K562 (cell line): ENCODE measurements around the gene HOXB6. TPM values are rescaled to one million over a fixed set of nuclear protein-coding genes. Genes with fewer than 3 reads are reported as not detected.
A peak's percentile ranks its signal among the peaks of the same experiment; 100 is the strongest.

Source experiments
- DMBX1 ChIP-seq: fragments of 250-450 bp; sonication (Bioruptor Pico); IDR thresholded peaks from 2 replicates; pipeline ENCODE4 v1.8.0; 2022; ENCODE audit warnings: inconsistent platforms, mild to moderate bottlenecking, moderate library complexity, borderline replicate concordance
- EP400 ChIP-seq: fragments of 450-650 bp; IDR thresholded peaks from 2 replicates; pipeline ENCODE4 v1.6.1; 2017; ENCODE audit warnings: antibody characterized with exemption, mild to moderate bottlenecking, moderate library complexity
- FUS ChIP-seq: fragments of 200-400 bp; formaldehyde crosslinking; optimal IDR thresholded peaks from 2 replicates; pipeline ENCODE3; 2017; ENCODE audit warnings: low read depth, low read length
- ILF3 ChIP-seq: fragments of 450-650 bp; IDR thresholded peaks from 2 replicates; pipeline ENCODE4 v1.6.1; 2018; ENCODE audit warnings: antibody characterized with exemption, mild to moderate bottlenecking, moderate library complexity, borderline replicate concordance
- MBD2 ChIP-seq: sonication (generic); IDR thresholded peaks from 2 replicates; pipeline ENCODE4 v1.6.1; 2016; ENCODE audit warnings: low read depth, borderline replicate concordance
- MYNN ChIP-seq, 2 experiments: sonication (generic); formaldehyde crosslinking in 1 of 2; IDR thresholded peaks; 2 replicates each; pipeline versions ENCODE4 v1.5.0 to v1.6.1; 2016 to 2020; ENCODE audit warnings: antibody characterized with exemption in 1 of 2, missing genetic modification reagents in 1 of 2
- NCOA6 ChIP-seq: fragments of 450-650 bp; IDR thresholded peaks from 2 replicates; pipeline ENCODE4 v1.6.1; 2017; ENCODE audit warnings: mild to moderate bottlenecking
- SAFB ChIP-seq: fragments of 200-400 bp; formaldehyde crosslinking; IDR thresholded peaks from 2 replicates; pipeline ENCODE4 v1.6.1; 2017; ENCODE audit warnings: low read depth, low read length, borderline replicate concordance
- SREBF1 ChIP-seq: fragments of 150-350 bp; IDR thresholded peaks from 2 replicates; pipeline ENCODE4 v1.6.1; 2014; ENCODE audit warnings: antibody characterized with exemption, low read depth, low read length, borderline replicate concordance
- YBX1 ChIP-seq: fragments of 450-650 bp; IDR thresholded peaks from 2 replicates; pipeline ENCODE4 v1.7.1; 2016; ENCODE audit warnings: mild to moderate bottlenecking
- ZBTB7A ChIP-seq: IDR thresholded peaks from 2 replicates; pipeline ENCODE4 v1.6.1; 2011; ENCODE audit warnings: low read depth, mild to moderate bottlenecking, low read length, moderate library complexity, borderline replicate concordance; ENCODE audit not compliant: control insufficient read depth
- ZFP1 ChIP-seq: fragments of 450-650 bp; formaldehyde crosslinking; IDR thresholded peaks from 2 replicates; pipeline ENCODE4 v1.4.0; 2020; ENCODE audit warnings: mild to moderate bottlenecking, mixed read lengths
- ZNF695 ChIP-seq: fragments of 450-650 bp; formaldehyde crosslinking; IDR thresholded peaks from 2 replicates; pipeline ENCODE4 v1.4.0; 2020; ENCODE audit warnings: mild to moderate bottlenecking, moderate library complexity
- polyA plus RNA-seq, 8 experiments: library from polyadenylated mRNA; depleted of rRNA in 4 of 8; stranded (reverse) in 5 of 8; unstranded in 3 of 8; fragments of >200 nt; fragmentation: Nextera tagmentation in 2 of 8; fragmentation: Illumina TruSeq in 1 of 8; extraction: Ambion mirVana in 2 of 8; extraction: Trizol in 1 of 8; gene quantifications; 2 replicates each; pipeline versions ENCODE4 v1.2.1 to v1.2.3, GENCODE V29; 2011 to 2014; ENCODE audit warnings: inconsistent platforms in 1 of 8, missing spikeins in 1 of 8
- total RNA-seq, 7 experiments: library from RNA; depleted of rRNA in 6 of 7; stranded (reverse); fragments of >200 nt in 6 of 7; fragmentation: Illumina TruSeq in 2 of 7; extraction: Trizol in 2 of 7; gene quantifications; 2 replicates each; pipeline versions ENCODE4 v1.2.1 to v1.2.3, GENCODE V29; 2011 to 2021; ENCODE audit warnings: low replicate concordance in 1 of 7
- TF ChIP-seq, protein P1 (sequence below): sonication (generic); formaldehyde crosslinking; IDR thresholded peaks from 2 replicates; pipeline ENCODE4 v1.8.1; 2023; ENCODE audit warnings: mild to moderate bottlenecking, missing genetic modification reagents
- TF ChIP-seq, protein P2 (sequence below): fragments of 250-450 bp; sonication (Bioruptor Pico); IDR thresholded peaks from 2 replicates; pipeline ENCODE4 v1.5.0; 2021; ENCODE audit warnings: mild to moderate bottlenecking, borderline replicate concordance
- TF ChIP-seq, protein P3 (sequence below): fragments of 150-350 bp; conservative IDR thresholded peaks from 2 replicates; pipeline ENCODE4 v1.6.1; 2014; ENCODE audit warnings: low read length
- TF ChIP-seq, protein P4 (sequence below): sonication (generic); formaldehyde crosslinking; IDR thresholded peaks from 2 replicates; pipeline ENCODE4 v1.8.1; 2023; ENCODE audit warnings: mild to moderate bottlenecking, missing genetic modification reagents

HOXB6 gene
- total and polyA plus RNA-seq, 9 of the 15 experiments (the other 6 are each of a cell fraction or from before 2014, with no cell fraction given): 1.2 to 14.8 (median 4.9) TPM

DNA sequence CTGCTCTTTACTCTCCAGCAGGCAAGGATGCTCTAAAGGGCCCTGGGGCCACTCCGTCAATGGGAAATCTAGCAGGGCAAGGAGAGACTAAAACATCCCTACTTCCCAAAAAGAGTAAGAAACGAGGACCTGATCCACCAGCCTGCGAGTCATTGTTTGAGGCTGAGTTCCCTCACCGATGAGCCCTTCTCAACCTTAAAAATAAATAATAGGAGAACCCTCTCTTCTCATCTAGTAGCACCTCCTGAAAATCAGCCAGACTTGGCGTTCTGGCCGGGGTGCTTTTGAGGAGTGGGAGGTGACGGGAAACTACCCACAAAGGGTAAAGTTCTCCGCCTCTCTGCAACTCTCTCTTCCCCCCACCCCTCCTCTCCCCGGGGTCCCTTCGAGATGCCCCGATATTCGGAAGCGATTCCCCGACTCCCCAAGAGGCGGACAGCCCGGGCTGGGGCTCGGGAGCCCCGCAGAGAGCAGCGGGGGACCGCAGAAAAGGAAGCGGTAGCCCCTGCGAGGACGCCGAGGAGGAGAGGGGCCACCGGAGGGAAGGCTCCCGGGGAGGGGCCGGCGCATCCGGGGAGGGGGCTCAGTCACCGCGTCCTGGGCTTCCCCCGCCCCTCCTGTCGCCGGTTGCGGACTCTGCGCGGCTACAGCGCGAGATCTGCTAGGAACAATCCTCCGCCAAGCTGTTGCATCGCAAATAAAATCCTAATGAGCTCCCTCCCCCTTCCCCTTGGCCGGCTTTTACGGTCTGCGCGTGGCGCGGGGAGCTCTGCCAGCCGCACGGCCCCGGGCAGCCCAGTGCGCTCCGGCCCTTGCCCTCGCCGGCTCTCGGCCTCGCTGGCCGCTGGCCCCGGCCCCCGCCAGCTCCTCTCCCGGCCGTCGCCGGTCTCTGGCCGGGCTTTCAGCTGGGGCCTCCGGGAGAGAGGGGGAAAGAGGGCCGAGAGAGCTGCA is 20.0 kb upstream of the HOXB6 start (continued):
- TF ChIP-seq SREBF1 (no peak), DMBX1 (no peak), YBX1 (no peak), FUS (peak; percentile 55), ILF3 (peak; percentile 80; the same call in 1 of the 2 replicates), SAFB (no peak), NCOA6 (no peak), EP400 (no peak), MYNN (IDR thresholded peaks at IDR 0.05) (no peak), MYNN (CRISPR knock-in tag; IDR thresholded peaks at IDR 0.05) (no peak), ZFP1 (CRISPR knock-in tag) (no peak), MBD2 (no peak), ZBTB7A (peak; percentile 91; the same call in 1 of the 2 replicates), ZNF695 (no peak)
- TF ChIP-seq, protein P1, sequence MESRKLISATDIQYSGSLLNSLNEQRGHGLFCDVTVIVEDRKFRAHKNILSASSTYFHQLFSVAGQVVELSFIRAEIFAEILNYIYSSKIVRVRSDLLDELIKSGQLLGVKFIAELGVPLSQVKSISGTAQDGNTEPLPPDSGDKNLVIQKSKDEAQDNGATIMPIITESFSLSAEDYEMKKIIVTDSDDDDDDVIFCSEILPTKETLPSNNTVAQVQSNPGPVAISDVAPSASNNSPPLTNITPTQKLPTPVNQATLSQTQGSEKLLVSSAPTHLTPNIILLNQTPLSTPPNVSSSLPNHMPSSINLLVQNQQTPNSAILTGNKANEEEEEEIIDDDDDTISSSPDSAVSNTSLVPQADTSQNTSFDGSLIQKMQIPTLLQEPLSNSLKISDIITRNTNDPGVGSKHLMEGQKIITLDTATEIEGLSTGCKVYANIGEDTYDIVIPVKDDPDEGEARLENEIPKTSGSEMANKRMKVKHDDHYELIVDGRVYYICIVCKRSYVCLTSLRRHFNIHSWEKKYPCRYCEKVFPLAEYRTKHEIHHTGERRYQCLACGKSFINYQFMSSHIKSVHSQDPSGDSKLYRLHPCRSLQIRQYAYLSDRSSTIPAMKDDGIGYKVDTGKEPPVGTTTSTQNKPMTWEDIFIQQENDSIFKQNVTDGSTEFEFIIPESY (CRISPR knock-in tag): no peak
- TF ChIP-seq, protein P2, sequence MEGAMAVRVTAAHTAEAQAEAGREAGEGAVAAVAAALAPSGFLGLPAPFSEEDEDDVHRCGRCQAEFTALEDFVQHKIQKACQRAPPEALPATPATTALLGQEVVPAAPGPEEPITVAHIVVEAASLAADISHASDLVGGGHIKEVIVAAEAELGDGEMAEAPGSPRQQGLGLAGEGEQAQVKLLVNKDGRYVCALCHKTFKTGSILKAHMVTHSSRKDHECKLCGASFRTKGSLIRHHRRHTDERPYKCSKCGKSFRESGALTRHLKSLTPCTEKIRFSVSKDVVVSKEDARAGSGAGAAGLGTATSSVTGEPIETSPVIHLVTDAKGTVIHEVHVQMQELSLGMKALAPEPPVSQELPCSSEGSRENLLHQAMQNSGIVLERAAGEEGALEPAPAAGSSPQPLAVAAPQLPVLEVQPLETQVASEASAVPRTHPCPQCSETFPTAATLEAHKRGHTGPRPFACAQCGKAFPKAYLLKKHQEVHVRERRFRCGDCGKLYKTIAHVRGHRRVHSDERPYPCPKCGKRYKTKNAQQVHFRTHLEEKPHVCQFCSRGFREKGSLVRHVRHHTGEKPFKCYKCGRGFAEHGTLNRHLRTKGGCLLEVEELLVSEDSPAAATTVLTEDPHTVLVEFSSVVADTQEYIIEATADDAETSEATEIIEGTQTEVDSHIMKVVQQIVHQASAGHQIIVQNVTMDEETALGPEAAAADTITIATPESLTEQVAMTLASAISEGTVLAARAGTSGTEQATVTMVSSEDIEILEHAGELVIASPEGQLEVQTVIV: no peak
- TF ChIP-seq, protein P3, sequence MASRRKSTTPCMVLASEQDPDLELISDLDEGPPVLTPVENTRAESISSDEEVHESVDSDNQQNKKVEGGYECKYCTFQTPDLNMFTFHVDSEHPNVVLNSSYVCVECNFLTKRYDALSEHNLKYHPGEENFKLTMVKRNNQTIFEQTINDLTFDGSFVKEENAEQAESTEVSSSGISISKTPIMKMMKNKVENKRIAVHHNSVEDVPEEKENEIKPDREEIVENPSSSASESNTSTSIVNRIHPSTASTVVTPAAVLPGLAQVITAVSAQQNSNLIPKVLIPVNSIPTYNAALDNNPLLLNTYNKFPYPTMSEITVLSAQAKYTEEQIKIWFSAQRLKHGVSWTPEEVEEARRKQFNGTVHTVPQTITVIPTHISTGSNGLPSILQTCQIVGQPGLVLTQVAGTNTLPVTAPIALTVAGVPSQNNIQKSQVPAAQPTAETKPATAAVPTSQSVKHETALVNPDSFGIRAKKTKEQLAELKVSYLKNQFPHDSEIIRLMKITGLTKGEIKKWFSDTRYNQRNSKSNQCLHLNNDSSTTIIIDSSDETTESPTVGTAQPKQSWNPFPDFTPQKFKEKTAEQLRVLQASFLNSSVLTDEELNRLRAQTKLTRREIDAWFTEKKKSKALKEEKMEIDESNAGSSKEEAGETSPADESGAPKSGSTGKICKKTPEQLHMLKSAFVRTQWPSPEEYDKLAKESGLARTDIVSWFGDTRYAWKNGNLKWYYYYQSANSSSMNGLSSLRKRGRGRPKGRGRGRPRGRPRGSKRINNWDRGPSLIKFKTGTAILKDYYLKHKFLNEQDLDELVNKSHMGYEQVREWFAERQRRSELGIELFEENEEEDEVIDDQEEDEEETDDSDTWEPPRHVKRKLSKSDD: no peak
- TF ChIP-seq, protein P4, sequence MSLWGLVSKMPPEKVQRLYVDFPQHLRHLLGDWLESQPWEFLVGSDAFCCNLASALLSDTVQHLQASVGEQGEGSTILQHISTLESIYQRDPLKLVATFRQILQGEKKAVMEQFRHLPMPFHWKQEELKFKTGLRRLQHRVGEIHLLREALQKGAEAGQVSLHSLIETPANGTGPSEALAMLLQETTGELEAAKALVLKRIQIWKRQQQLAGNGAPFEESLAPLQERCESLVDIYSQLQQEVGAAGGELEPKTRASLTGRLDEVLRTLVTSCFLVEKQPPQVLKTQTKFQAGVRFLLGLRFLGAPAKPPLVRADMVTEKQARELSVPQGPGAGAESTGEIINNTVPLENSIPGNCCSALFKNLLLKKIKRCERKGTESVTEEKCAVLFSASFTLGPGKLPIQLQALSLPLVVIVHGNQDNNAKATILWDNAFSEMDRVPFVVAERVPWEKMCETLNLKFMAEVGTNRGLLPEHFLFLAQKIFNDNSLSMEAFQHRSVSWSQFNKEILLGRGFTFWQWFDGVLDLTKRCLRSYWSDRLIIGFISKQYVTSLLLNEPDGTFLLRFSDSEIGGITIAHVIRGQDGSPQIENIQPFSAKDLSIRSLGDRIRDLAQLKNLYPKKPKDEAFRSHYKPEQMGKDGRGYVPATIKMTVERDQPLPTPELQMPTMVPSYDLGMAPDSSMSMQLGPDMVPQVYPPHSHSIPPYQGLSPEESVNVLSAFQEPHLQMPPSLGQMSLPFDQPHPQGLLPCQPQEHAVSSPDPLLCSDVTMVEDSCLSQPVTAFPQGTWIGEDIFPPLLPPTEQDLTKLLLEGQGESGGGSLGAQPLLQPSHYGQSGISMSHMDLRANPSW: no peak
